CD4-positive, alpha-beta T cell treated with Interleukin-17A for 4 hours (primary cell): ENCODE measurements around the gene NCOA3.
"Not testable (repeated sequence)": the region's sequence is repeated elsewhere in the genome, so short reads cannot be mapped to it uniquely, and the experiment has no call there.

Experiments
- DNase-seq: peaks from one replicate; pipeline ENCODE4 v3.0.0-alpha.2; 2020; ENCODE audit warnings: mixed read lengths

NCOA3 gene

GRCh38 chr20:47540443-47541354, 39.0 kb downstream of the NCOA3 start:
- DNase-seq, result peak; percentile 23

GRCh38 chr20:47541355-47541922, 39.8 kb downstream of the NCOA3 start:
- no peak for DNase-seq

GRCh38 chr20:47543006-47543431, 41.3 kb downstream of the NCOA3 start:
- DNase-seq, result no peak

- DNase-seq, result peak; percentile 32
Observed at GRCh38 chr20:47544240-47544639, 42.6 kb downstream of the NCOA3 start.

- no peak for DNase-seq
Observed at GRCh38 chr20:47544852-47545251, 43.2 kb downstream of the NCOA3 start.

GRCh38 chr20:47545499-47545898, 43.8 kb downstream of the NCOA3 start:
- no peak for DNase-seq

- no peak for DNase-seq
Observed at GRCh38 chr20:47546184-47547033, 44.7 kb downstream of the NCOA3 start.

- no peak for DNase-seq
Observed at GRCh38 chr20:47547034-47547387, 45.3 kb downstream of the NCOA3 start.

GRCh38 chr20:47549671-47550070, 48.0 kb downstream of the NCOA3 start:
- DNase-seq, result no peak

GRCh38 chr20:47551222-47551621, 49.5 kb downstream of the NCOA3 start:
- no peak for DNase-seq

- no peak for DNase-seq
Observed at GRCh38 chr20:47551841-47552240, 50.2 kb downstream of the NCOA3 start.

GRCh38 chr20:47552996-47553395, 51.3 kb downstream of the NCOA3 start:
- no peak for DNase-seq

- not testable (repeated sequence) for DNase-seq
Observed at GRCh38 chr20:47553594-47554235, 52.0 kb downstream of the NCOA3 start.

- not testable (repeated sequence) for DNase-seq
Observed at GRCh38 chr20:47554283-47554682, 52.6 kb downstream of the NCOA3 start.

GRCh38 chr20:47557218-47557617, 55.5 kb downstream of the NCOA3 start:
- no peak for DNase-seq

- DNase-seq, result no peak
Observed at GRCh38 chr20:47557791-47558190, 56.1 kb downstream of the NCOA3 start.

GRCh38 chr20:47558295-47559066, 56.8 kb downstream of the NCOA3 start:
- DNase-seq, result no peak

- DNase-seq, result no peak
Observed at GRCh38 chr20:47559141-47559540, 57.5 kb downstream of the NCOA3 start.

- DNase-seq, result no peak
Observed at GRCh38 chr20:47561180-47561579, 59.5 kb downstream of the NCOA3 start.

GRCh38 chr20:47561603-47562583, 60.2 kb downstream of the NCOA3 start:
- DNase-seq, result no peak

- DNase-seq, result no peak
Observed at GRCh38 chr20:47566269-47566668, 64.6 kb downstream of the NCOA3 start.
